Astrocyte (in vitro differentiated cells and primary cell): ENCODE results near the gene FAM229A. TPM values are rescaled to one million over a fixed set of nuclear protein-coding genes. Genes with fewer than 3 reads are reported as not detected.

Experiments
- DNase-seq: peaks from one replicate; pipeline ENCODE4 v3.0.0-alpha.2; 2010; ENCODE audit warnings: low read depth
- FAIRE-seq: peaks from 2 replicates; lab custom pipeline; 2011; peaks lifted over from hg19 to GRCh38; lab: Jason Lieb, UNC
- H2AFZ ChIP-seq: 2 replicates; pipeline ENCODE4 v1.6.0; 2012; ENCODE audit warnings: low read depth, low read length, inconsistent platforms
- H3K27ac ChIP-seq: 2 replicates; pipeline ENCODE4 v1.5.1; 2011; ENCODE audit warnings: low read depth, low read length, inconsistent platforms
- H3K27me3 ChIP-seq: 2 replicates; pipeline ENCODE4 v1.6.0; 2011; ENCODE audit warnings: low read length, inconsistent platforms; ENCODE audit not compliant: insufficient read depth
- H3K36me3 ChIP-seq: 2 replicates; pipeline ENCODE4 v1.5.1; 2011; ENCODE audit warnings: low read length, inconsistent platforms; ENCODE audit not compliant: insufficient read depth
- H3K4me1 ChIP-seq: 2 replicates; pipeline ENCODE4 v1.5.1; 2011; ENCODE audit warnings: low read length, inconsistent platforms; ENCODE audit not compliant: insufficient read depth
- H3K4me2 ChIP-seq: 2 replicates; pipeline ENCODE4 v1.6.0; 2012; ENCODE audit warnings: low read length, inconsistent platforms
- H3K4me3 ChIP-seq: 2 replicates; pipeline ENCODE4 v1.5.1; 2011; ENCODE audit warnings: low read depth, mild to moderate bottlenecking, low read length, inconsistent platforms; ENCODE audit not compliant: insufficient read depth
- H3K79me2 ChIP-seq: 2 replicates; pipeline ENCODE4 v1.6.0; 2012; ENCODE audit warnings: mild to moderate bottlenecking, low read length, inconsistent platforms; ENCODE audit not compliant: insufficient read depth
- H3K9ac ChIP-seq: 2 replicates; pipeline ENCODE4 v1.6.0; 2012; ENCODE audit warnings: mild to moderate bottlenecking, low read length, inconsistent platforms
- H3K9me3 ChIP-seq: 2 replicates; pipeline ENCODE4 v1.5.1; 2012; ENCODE audit warnings: low read depth, mild to moderate bottlenecking, low read length, inconsistent platforms; ENCODE audit not compliant: insufficient read depth
- H4K20me1 ChIP-seq: 2 replicates; pipeline ENCODE4 v1.6.0; 2012; ENCODE audit warnings: low read length, inconsistent platforms; ENCODE audit not compliant: insufficient read depth
- H3K27ac Mint-ChIP-seq: one replicate; pipeline ENCODE4 v1.8.0; 2021; ENCODE audit warnings: mild to moderate bottlenecking, mixed read lengths; ENCODE audit not compliant: unreplicated experiment
- H3K27me3 Mint-ChIP-seq: one replicate; pipeline ENCODE4 v1.8.0; 2021; ENCODE audit warnings: low read depth, mixed read lengths; ENCODE audit not compliant: unreplicated experiment
- H3K36me3 Mint-ChIP-seq: one replicate; pipeline ENCODE4 v1.8.0; 2021; ENCODE audit warnings: low read depth, mixed read lengths; ENCODE audit not compliant: unreplicated experiment
- H3K4me1 Mint-ChIP-seq: one replicate; pipeline ENCODE4 v1.8.0; 2021; ENCODE audit warnings: low read depth, mixed read lengths; ENCODE audit not compliant: unreplicated experiment
- H3K4me3 Mint-ChIP-seq: one replicate; pipeline ENCODE4 v1.8.0; 2021; ENCODE audit warnings: mild to moderate bottlenecking, moderate library complexity, mixed read lengths; ENCODE audit not compliant: unreplicated experiment
- H3K9me3 Mint-ChIP-seq: one replicate; pipeline ENCODE4 v1.8.0; 2021; ENCODE audit warnings: mild to moderate bottlenecking, mixed read lengths; ENCODE audit not compliant: unreplicated experiment
- EZH2 ChIP-seq: IDR thresholded peaks from 2 replicates; pipeline ENCODE4 v1.6.1; 2012; ENCODE audit warnings: mild to moderate bottlenecking, low read length, inconsistent platforms; ENCODE audit not compliant: insufficient read depth
- total RNA-seq: library from RNA; stranded (reverse); gene quantifications from 2 replicates; pipeline ENCODE4 v1.2.1, GENCODE V29; 2021
- TF ChIP-seq, protein P1 (sequence below): IDR thresholded peaks from 2 replicates; pipeline ENCODE4 v1.5.1; 2011; ENCODE audit warnings: low read depth, mild to moderate bottlenecking, inconsistent platforms, low read length, moderate library complexity; ENCODE audit not compliant: insufficient read depth

Gene FAM229A
- total RNA-seq, 1 donor from 2014 or later: 4.2 TPM

DNA sequence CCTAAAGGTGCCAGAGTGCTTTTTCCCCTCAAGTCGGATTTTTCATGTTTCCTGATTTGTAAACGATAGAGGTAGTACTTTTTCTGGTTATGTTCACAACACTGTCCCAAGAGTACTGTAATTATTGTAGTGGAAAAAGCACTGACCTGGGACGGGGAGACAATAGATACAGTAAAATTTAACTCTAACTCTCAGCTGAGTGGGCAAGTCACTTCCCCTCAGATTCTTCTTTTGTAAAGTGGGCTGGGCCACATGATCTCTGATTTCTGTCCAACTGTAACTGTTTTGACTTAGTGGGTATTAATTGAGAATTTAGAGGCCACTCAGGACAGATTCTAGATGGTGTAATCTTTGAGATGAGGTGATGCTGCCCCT is 45.4 kb downstream of the FAM229A start:
- Histone ChIP-seq H3K36me3 (peaks cover 20% of the 10 kb centered on the region), H2AFZ (no peak overlapping the region), H3K79me2 (peaks cover 26% of the 10 kb centered on the region), H3K27ac (no peak overlapping the region), H3K9me3 (no peaks in the 10 kb centered on the region), H3K4me1 (no peaks in the 10 kb centered on the region), H4K20me1 (peaks cover 17% of the 10 kb centered on the region), H3K4me3 (no peak overlapping the region), H3K4me2 (no peak overlapping the region), H3K27me3 (no peaks in the 10 kb centered on the region), H3K9ac (no peak overlapping the region)
- FAIRE-seq: no peak
- no peak overlapping the region for H3K4me3 Mint-ChIP-seq
- H3K27ac Mint-ChIP-seq: no peak overlapping the region
- H3K27me3 Mint-ChIP-seq: no peaks in the 10 kb centered on the region
- peaks cover 10% of the 10 kb centered on the region for H3K36me3 Mint-ChIP-seq
- H3K9me3 Mint-ChIP-seq: no peaks in the 10 kb centered on the region
- TF ChIP-seq EZH2: no peak
- TF ChIP-seq, protein P1, sequence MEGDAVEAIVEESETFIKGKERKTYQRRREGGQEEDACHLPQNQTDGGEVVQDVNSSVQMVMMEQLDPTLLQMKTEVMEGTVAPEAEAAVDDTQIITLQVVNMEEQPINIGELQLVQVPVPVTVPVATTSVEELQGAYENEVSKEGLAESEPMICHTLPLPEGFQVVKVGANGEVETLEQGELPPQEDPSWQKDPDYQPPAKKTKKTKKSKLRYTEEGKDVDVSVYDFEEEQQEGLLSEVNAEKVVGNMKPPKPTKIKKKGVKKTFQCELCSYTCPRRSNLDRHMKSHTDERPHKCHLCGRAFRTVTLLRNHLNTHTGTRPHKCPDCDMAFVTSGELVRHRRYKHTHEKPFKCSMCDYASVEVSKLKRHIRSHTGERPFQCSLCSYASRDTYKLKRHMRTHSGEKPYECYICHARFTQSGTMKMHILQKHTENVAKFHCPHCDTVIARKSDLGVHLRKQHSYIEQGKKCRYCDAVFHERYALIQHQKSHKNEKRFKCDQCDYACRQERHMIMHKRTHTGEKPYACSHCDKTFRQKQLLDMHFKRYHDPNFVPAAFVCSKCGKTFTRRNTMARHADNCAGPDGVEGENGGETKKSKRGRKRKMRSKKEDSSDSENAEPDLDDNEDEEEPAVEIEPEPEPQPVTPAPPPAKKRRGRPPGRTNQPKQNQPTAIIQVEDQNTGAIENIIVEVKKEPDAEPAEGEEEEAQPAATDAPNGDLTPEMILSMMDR: no peak
- DNase-seq: no peak
- no peaks in the 10 kb centered on the region for H3K4me1 Mint-ChIP-seq

DNA sequence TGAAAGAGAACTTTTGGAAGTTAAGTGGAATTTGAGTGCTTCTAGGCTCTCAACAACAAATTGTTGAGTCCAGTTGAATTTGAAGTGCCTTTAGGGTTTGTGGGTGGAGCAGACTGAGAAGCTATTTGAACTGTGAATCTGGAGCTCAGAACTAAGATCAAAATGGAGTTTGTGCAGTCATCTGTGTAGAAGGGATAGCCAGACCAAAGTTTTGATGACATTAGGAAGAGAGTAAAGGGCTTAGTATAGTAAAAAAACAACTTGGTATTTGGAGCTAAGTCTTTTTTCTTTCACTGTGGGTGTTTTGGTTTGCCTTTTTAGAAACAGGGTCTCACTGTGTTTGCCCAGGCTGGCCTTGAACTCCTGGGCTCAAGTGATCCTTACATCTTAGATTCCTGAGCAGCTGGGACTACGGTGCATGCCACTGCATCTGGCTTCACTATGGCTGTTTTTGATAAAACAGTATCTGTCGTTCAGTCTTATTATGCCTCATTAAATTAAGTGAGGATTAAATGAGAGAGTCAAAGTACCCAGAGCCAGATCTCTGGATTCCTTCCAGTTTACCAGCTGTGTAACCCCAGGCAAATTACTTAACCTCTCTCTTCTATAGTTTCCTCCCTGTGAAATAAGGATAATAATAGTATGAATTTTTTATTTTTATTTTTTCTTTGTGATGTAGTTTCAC is 50.4 kb downstream of the FAM229A start:
- peaks cover 3% of the 10 kb centered on the region for H3K36me3 ChIP-seq
- FAIRE-seq: no peak
- H3K79me2 ChIP-seq: peaks cover 62% of the 10 kb centered on the region
- H3K27me3 ChIP-seq: no peaks in the 10 kb centered on the region
- H3K4me3 ChIP-seq: no peak overlapping the region
- DNase-seq: no peak
- H3K4me2 ChIP-seq: no peak overlapping the region
- Mint-ChIP-seq H3K27me3 (no peaks in the 10 kb centered on the region), H3K36me3 (peaks cover 19% of the 10 kb centered on the region), H3K27ac (no peak overlapping the region), H3K4me3 (no peak overlapping the region), H3K4me1 (no peaks in the 10 kb centered on the region), H3K9me3 (no peaks in the 10 kb centered on the region)
- H3K27ac ChIP-seq: no peak overlapping the region
- H3K9me3 ChIP-seq: no peaks in the 10 kb centered on the region
- H2AFZ ChIP-seq: no peak overlapping the region
- TF ChIP-seq, protein P1: no peak
- TF ChIP-seq EZH2: no peak
- peaks cover 54% of the 10 kb centered on the region for H4K20me1 ChIP-seq
- H3K9ac ChIP-seq: no peak overlapping the region
- no peaks in the 10 kb centered on the region for H3K4me1 ChIP-seq

Other genes starting within 250 kb of the FAM229A start
- gene TXLNA, start 182.8 kb downstream of the FAM229A start, total RNA-seq: 65.8 and 66.6 TPM in 2 replicates
- 16.0 and 19.2 TPM in 2 replicates for gene CCDC28B, start 161.9 kb downstream of the FAM229A start, total RNA-seq
- gene IQCC, start 156.8 kb downstream of the FAM229A start, total RNA-seq: 0.87 and 1.0 TPM in 2 replicates
- not detected in 2 replicates for gene DCDC2B, start 153.4 kb downstream of the FAM229A start, total RNA-seq
- 16.7 and 17.3 TPM in 2 replicates for gene TMEM234, start 140.1 kb downstream of the FAM229A start, total RNA-seq
- 173 and 184 TPM in 2 replicates for gene EIF3I, start 140.1 kb downstream of the FAM229A start, total RNA-seq
- 0.64 and 0.75 TPM in 2 replicates for gene FAM167B, start 115.3 kb downstream of the FAM229A start, total RNA-seq
- 0.30 TPM in 1 of 2 replicates, not detected in the other for gene LCK, start 111.2 kb downstream of the FAM229A start, total RNA-seq
- gene HDAC1, start 70.4 kb downstream of the FAM229A start, total RNA-seq: 94.1 and 99.6 TPM in 2 replicates
- 185 and 213 TPM in 2 replicates for gene MARCKSL1, start 26.3 kb downstream of the FAM229A start, total RNA-seq
- 0.32 and 0.87 TPM in 2 replicates for gene TSSK3, start 54 bp upstream of the FAM229A start, total RNA-seq
- gene BSDC1, start 32.0 kb upstream of the FAM229A start, total RNA-seq: 71.9 and 73.1 TPM in 2 replicates
- 0.12 and 0.18 TPM in 2 replicates for gene ZBTB8B, start 102.6 kb upstream of the FAM229A start, total RNA-seq
- 5.2 and 5.6 TPM in 2 replicates for gene ZBTB8A, start 176.9 kb upstream of the FAM229A start, total RNA-seq